OCI-LY7 (cell line): Measurements from ENCODE around the gene FASTKD2. TPM values are rescaled to one million over a fixed set of nuclear protein-coding genes. Genes with fewer than 3 reads are reported as not detected.

Source experiments
- BruUV-seq: library from RNA; stranded (reverse); fragments of 400-500 nt; replicated peaks from 2 replicates; lab custom pipeline; 2021; lab: Mats Ljungman, UMichigan
- CTCF ChIA-PET: fragments of 300-600 bp; sonication (Branson Sonifier 250); formaldehyde crosslinking; loops from one replicate; lab custom pipeline; 2022; ENCODE audit warnings: antibody characterized with exemption; ENCODE audit not compliant: unreplicated experiment; lab: Charles Lee
- POLR2A ChIA-PET: fragments of 300-600 bp; sonication (Branson Sonifier 250); formaldehyde crosslinking; loops from one replicate; lab custom pipeline; 2022; ENCODE audit warnings: antibody characterized with exemption; lab: Charles Lee
- DNase-seq: peaks from one replicate; pipeline ENCODE4 v3.0.0-alpha.2; 2015; ENCODE audit warnings: low spot score
- H2AFZ ChIP-seq: fragments of 200-600 bp; sonication (generic), shearing (Covaris generic); 2 replicates; pipeline ENCODE4 v1.6.1; 2014; ENCODE audit warnings: mild to moderate bottlenecking, antibody characterized with exemption, low read length, moderate library complexity
- H3K27ac ChIP-seq: fragments of 200-600 bp; sonication (generic); 2 replicates; pipeline ENCODE4 v1.5.1; 2014; ENCODE audit warnings: mixed run types, low read depth, mild to moderate bottlenecking, moderate library complexity, low read length, inconsistent platforms; ENCODE audit not compliant: poor library complexity, severe bottlenecking
- H3K36me3 ChIP-seq: fragments of 200-600 bp; sonication (generic); 2 replicates; pipeline ENCODE4 v1.6.1; 2014; ENCODE audit warnings: mild to moderate bottlenecking, antibody characterized with exemption, low read length, moderate library complexity, mixed read lengths; ENCODE audit not compliant: insufficient read depth
- H3K4me1 ChIP-seq: fragments of 200-600 bp; sonication (generic); 2 replicates; pipeline ENCODE4 v1.5.1; 2014; ENCODE audit warnings: mild to moderate bottlenecking, low read length; ENCODE audit not compliant: insufficient read depth, poor library complexity, severe bottlenecking
- H3K4me2 ChIP-seq: fragments of 200-600 bp; sonication (generic); 2 replicates; pipeline ENCODE4 v1.6.1; 2014; ENCODE audit warnings: mild to moderate bottlenecking, low read length
- H3K4me3 ChIP-seq: fragments of 200-600 bp; sonication (generic); 2 replicates; pipeline ENCODE4 v1.5.1; 2014; ENCODE audit warnings: mild to moderate bottlenecking, low read depth, low read length; ENCODE audit not compliant: poor library complexity, severe bottlenecking
- H3K79me2 ChIP-seq: fragments of 200-600 bp; sonication (generic); 2 replicates; pipeline ENCODE4 v1.6.1; 2016; ENCODE audit warnings: low read depth, mild to moderate bottlenecking, low read length, moderate library complexity, mixed read lengths; ENCODE audit not compliant: insufficient read depth
- H3K9me2 ChIP-seq: fragments of 200-600 bp; sonication (generic); 2 replicates; pipeline ENCODE4 v1.6.1; 2016; ENCODE audit warnings: mild to moderate bottlenecking, low read length, mixed read lengths; ENCODE audit not compliant: insufficient read depth
- H3K9me3 ChIP-seq: fragments of 200-600 bp; sonication (generic); 2 replicates; pipeline ENCODE4 v1.6.1; 2014; ENCODE audit warnings: mild to moderate bottlenecking, mixed run types, low read length, mixed read lengths
- H4K20me1 ChIP-seq: fragments of 200-600 bp; sonication (generic); 2 replicates; pipeline ENCODE4 v1.6.1; 2014; ENCODE audit warnings: mild to moderate bottlenecking, antibody characterized with exemption, low read length, moderate library complexity, mixed read lengths; ENCODE audit not compliant: insufficient read depth
- EZH2phosphoT487 ChIP-seq: fragments of 200-600 bp; sonication (generic); IDR thresholded peaks from 2 replicates; pipeline ENCODE4 v1.6.1; 2018; ENCODE audit warnings: low read depth, borderline replicate concordance, mild to moderate bottlenecking, mixed run types, antibody characterized with exemption, low read length, moderate library complexity, mixed read lengths
- intact Hi-C: fragments of 100-400 bp; cut with micrococcal nuclease; formaldehyde crosslinking; loops from one replicate; pipeline ENCODE4 v1.10.0; 2022; ENCODE audit not compliant: unreplicated experiment
- total RNA-seq, 2 experiments: library from RNA; depleted of rRNA in 1 of 2; stranded (reverse); fragments of >200 nt in 1 of 2; shearing (Covaris generic) in 1 of 2; gene quantifications; 2 replicates each; pipeline ENCODE4 v1.2.3, GENCODE V29; 2014 to 2022
- TF ChIP-seq, protein P1 (sequence below): fragments of 200-600 bp; sonication (generic); conservative IDR thresholded peaks from 2 replicates; pipeline ENCODE4 v1.5.1; 2014; ENCODE audit warnings: mild to moderate bottlenecking, antibody characterized with exemption, low read length, moderate library complexity, mixed read lengths

The FASTKD2 gene
- total RNA-seq, 2 experiments from 2014 or later = 17.0 to 20.9 TPM

DNA sequence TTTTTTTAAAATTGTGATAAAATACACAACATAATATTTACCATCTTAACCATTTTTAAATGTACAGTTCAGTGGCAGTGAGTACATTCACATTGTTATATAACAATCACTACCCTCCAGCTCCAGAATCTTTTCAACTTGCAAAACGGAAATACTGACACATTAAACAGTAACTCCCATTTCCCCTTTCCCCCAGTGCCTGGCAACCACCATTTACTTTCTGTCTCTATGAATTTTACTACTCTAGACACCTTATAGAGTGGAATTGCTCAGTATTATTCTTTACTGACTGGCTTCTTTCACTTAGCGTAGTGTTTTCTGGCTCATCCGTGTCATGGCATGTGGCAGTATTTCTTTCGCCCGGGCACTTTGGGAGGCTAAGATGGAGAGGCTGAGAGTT is 32.6 kb downstream of the FASTKD2 start:
- H2AFZ ChIP-seq = no peak overlapping the region
- H3K4me3 ChIP-seq = no peak overlapping the region
- H3K36me3 ChIP-seq = peaks cover 11% of the 10 kb centered on the region; the same call in 1 of the 2 replicates
- H3K9me3 ChIP-seq = no peaks in the 10 kb centered on the region
- no peaks in the 10 kb centered on the region for H3K9me2 ChIP-seq
- intact Hi-C loops = no loop called here
- no peaks in the 10 kb centered on the region for H3K4me1 ChIP-seq
- no peak overlapping the region for H3K27ac ChIP-seq
- H4K20me1 ChIP-seq = no peaks in the 10 kb centered on the region
- DNase-seq = no peak
- H3K79me2 ChIP-seq = no peaks in the 10 kb centered on the region
- no peak for TF ChIP-seq EZH2phosphoT487
- TF ChIP-seq, protein P1, sequence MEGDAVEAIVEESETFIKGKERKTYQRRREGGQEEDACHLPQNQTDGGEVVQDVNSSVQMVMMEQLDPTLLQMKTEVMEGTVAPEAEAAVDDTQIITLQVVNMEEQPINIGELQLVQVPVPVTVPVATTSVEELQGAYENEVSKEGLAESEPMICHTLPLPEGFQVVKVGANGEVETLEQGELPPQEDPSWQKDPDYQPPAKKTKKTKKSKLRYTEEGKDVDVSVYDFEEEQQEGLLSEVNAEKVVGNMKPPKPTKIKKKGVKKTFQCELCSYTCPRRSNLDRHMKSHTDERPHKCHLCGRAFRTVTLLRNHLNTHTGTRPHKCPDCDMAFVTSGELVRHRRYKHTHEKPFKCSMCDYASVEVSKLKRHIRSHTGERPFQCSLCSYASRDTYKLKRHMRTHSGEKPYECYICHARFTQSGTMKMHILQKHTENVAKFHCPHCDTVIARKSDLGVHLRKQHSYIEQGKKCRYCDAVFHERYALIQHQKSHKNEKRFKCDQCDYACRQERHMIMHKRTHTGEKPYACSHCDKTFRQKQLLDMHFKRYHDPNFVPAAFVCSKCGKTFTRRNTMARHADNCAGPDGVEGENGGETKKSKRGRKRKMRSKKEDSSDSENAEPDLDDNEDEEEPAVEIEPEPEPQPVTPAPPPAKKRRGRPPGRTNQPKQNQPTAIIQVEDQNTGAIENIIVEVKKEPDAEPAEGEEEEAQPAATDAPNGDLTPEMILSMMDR = no peak
- H3K4me2 ChIP-seq = no peak overlapping the region
- CTCF ChIA-PET = interaction anchor here (1.2 kb wide), 1 partner anchor 17 kb away, joined by 3 read pairs; no protein-coding TSS in a partner anchor
- BruUV-seq = no TSS peak
- POLR2A ChIA-PET = no interaction called here

DNA sequence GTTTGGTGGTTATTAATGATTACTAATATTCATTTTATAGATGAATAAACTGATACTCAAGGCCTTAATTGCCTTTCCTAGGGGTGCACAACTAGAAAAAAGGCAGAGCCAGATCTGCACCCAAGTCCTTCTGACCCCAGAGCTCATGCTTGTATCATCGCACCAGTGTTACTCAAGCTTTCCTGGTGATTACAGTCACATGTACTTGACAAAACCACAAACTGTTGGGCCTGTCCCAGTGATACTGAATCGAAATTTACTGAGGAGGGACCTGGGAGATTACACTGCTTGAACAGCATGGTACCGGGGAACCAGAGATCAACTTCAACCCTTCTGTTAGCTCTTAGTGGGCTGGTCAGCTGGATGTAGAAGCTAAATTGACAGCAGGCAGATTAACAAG is 33.7 kb downstream of the FASTKD2 start:
- TF ChIP-seq EZH2phosphoT487 = no peak
- TF ChIP-seq, protein P1 = no peak
- ChIA-PET CTCF (interaction anchor here (0.7 kb wide), 1 partner anchor 8 kb away, joined by 3 read pairs; no protein-coding TSS in a partner anchor), POLR2A (no interaction called here)
- Histone ChIP-seq H3K9me3 (no peaks in the 10 kb centered on the region), H3K79me2 (no peaks in the 10 kb centered on the region), H3K4me2 (no peak overlapping the region), H3K4me1 (no peaks in the 10 kb centered on the region), H2AFZ (no peak overlapping the region), H4K20me1 (no peaks in the 10 kb centered on the region), H3K9me2 (no peaks in the 10 kb centered on the region), H3K36me3 (peaks cover 5% of the 10 kb centered on the region; the same call in 1 of the 2 replicates), H3K27ac (no peak overlapping the region), H3K4me3 (no peak overlapping the region)
- DNase-seq = no peak
- intact Hi-C loops = no loop called here
- BruUV-seq = no TSS peak
